ENCODE data around the gene ATPAF1.

- no peak for TF ChIP-seq CTCF (conservative IDR thresholded peaks at IDR 0.05)
- no peak for TF ChIP-seq ZFX (IDR thresholded peaks at IDR 0.05)
Measured at GRCh38 chr1:46679789-46680573, 11.8 kb upstream of the ATPAF1 start.

All from C4-2B (cell line).